ENCODE measurements around the gene REV3L. TPM values are rescaled to one million over a fixed set of nuclear protein-coding genes. Genes with fewer than 3 reads are reported as not detected.

Gene REV3L
- polyA plus RNA-seq, 1 of the 3 experiments (the other 2 are of a cell fraction) = 7.3 TPM

GRCh38 chr6:111381728-111382127 lies 101.3 kb downstream of the REV3L start:
- peaks cover 52 to 60% of the 10 kb centered on the region in 2 experiments for H3K36me3 ChIP-seq (replicated peaks in 1 of 2; ENCODE audit: control insufficient read depth in 1 of 2, insufficient read depth in 2 of 2, low read length in 1 of 2)
- POLR2A ChIA-PET = no interaction called here
- 85% methylated on average over 1 of the region's 1 CpG for WGBS (ENCODE audit: low lambda C conversion rate)

More at GRCh38 chr6:111381728-111382127, 101.3 kb downstream of the REV3L start:
- no peaks in the 10 kb centered on the region for H3K4me1 ChIP-seq (ENCODE audit: control insufficient read depth in 1 of 2, insufficient read depth in 2 of 2, low read depth in 1 of 2, low read length in 1 of 2)
- no peak for DNase-seq
- no peaks in the 10 kb centered on the region for H4K20me1 ChIP-seq (ENCODE audit: insufficient read depth)
- no peak overlapping the region for H3K4me3 ChIP-seq (ENCODE audit: low read depth in 2 of 2, low read length in 1 of 2)
- H2AFZ ChIP-seq (ENCODE audit: low read depth) = no peak overlapping the region
- peaks cover 8% of the 10 kb centered on the region for H3F3A ChIP-seq (replicated peaks; ENCODE audit: insufficient read depth)
- no peaks in the 10 kb centered on the region for H3K27me3 ChIP-seq (ENCODE audit: insufficient read depth)
- H3K27ac ChIP-seq (ENCODE audit: low read depth in 2 of 2, low read length in 1 of 2) = no peak overlapping the region
- H3K4me2 ChIP-seq = no peak overlapping the region
- CTCF ChIA-PET = interaction anchor here (1.3 kb wide), 1 partner anchor 9 kb away, joined by 3 read pairs; no protein-coding TSS in a partner anchor
- H3K9me2 ChIP-seq = no peaks in the 10 kb centered on the region
- TF ChIP-seq SIN3A (IDR thresholded peaks at IDR 0.05; ENCODE audit: borderline replicate concordance, low read depth, low read length) (no peak), REST (IDR thresholded peaks at IDR 0.05; ENCODE audit: low read depth, low read length) (no peak), ELF1 (IDR thresholded peaks at IDR 0.05) (no peak), USF2 (IDR thresholded peaks at IDR 0.05; ENCODE audit: borderline replicate concordance, low read depth, low read length) (no peak)
- TF ChIP-seq, protein P1, sequence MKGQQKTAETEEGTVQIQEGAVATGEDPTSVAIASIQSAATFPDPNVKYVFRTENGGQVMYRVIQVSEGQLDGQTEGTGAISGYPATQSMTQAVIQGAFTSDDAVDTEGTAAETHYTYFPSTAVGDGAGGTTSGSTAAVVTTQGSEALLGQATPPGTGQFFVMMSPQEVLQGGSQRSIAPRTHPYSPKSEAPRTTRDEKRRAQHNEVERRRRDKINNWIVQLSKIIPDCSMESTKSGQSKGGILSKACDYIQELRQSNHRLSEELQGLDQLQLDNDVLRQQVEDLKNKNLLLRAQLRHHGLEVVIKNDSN (IDR thresholded peaks at IDR 0.05; ENCODE audit: borderline replicate concordance, low read depth) = no peak
- TF ChIP-seq, protein P2, sequence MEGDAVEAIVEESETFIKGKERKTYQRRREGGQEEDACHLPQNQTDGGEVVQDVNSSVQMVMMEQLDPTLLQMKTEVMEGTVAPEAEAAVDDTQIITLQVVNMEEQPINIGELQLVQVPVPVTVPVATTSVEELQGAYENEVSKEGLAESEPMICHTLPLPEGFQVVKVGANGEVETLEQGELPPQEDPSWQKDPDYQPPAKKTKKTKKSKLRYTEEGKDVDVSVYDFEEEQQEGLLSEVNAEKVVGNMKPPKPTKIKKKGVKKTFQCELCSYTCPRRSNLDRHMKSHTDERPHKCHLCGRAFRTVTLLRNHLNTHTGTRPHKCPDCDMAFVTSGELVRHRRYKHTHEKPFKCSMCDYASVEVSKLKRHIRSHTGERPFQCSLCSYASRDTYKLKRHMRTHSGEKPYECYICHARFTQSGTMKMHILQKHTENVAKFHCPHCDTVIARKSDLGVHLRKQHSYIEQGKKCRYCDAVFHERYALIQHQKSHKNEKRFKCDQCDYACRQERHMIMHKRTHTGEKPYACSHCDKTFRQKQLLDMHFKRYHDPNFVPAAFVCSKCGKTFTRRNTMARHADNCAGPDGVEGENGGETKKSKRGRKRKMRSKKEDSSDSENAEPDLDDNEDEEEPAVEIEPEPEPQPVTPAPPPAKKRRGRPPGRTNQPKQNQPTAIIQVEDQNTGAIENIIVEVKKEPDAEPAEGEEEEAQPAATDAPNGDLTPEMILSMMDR (IDR thresholded peaks at IDR 0.05) = no peak
- 0 out of 2 replicates have a peak, but pooled peaks cover 5% of the 10 kb centered on the region for H3K79me2 ChIP-seq (ENCODE audit: insufficient read depth)
- H3K9ac ChIP-seq = no peak overlapping the region
- H3K9me3 ChIP-seq = no peaks in the 10 kb centered on the region
